Measurements from ENCODE around the gene DEFB125. TPM values are rescaled to one million over a fixed set of nuclear protein-coding genes. Genes with fewer than 3 reads are reported as not detected.

DEFB125 gene
- total and polyA plus RNA-seq, 4 donors, result not detected

- H3K9ac ChIP-seq (ENCODE audit: low read depth in 1 of 2, low read length in 2 of 2), result no peak overlapping the region
- no peaks in the 10 kb centered on the region for H3K4me1 ChIP-seq (ENCODE audit: control insufficient read depth in 4 of 4, insufficient read depth in 4 of 4, low read length in 3 of 4)
- TF ChIP-seq ZBTB33 (IDR thresholded peaks at IDR 0.05) (no peak), JUND (IDR thresholded peaks at IDR 0.05) (no peak), GABPA (IDR thresholded peaks at IDR 0.05 in 1 of 2, conservative IDR thresholded peaks at IDR 0.05 in 1 of 2) (no peak), TAF1 (conservative IDR thresholded peaks at IDR 0.05) (no peak), RAD21 (IDR thresholded peaks at IDR 0.05) (no peak), NR2F2 (IDR thresholded peaks at IDR 0.05) (no peak), RXRA (IDR thresholded peaks at IDR 0.05) (no peak), FOXA1 (IDR thresholded peaks at IDR 0.05) (no peak), REST (IDR thresholded peaks at IDR 0.05) (no peak), MAX (IDR thresholded peaks at IDR 0.05) (no peak), SP1 (IDR thresholded peaks at IDR 0.05) (no peak), HNF4A (conservative IDR thresholded peaks at IDR 0.05) (no peak), HNF4G (IDR thresholded peaks at IDR 0.05) (no peak), EGR1 (IDR thresholded peaks at IDR 0.05; ENCODE audit: low read depth in 2 of 2) (no peak)
- TF ChIP-seq, protein P1, sequence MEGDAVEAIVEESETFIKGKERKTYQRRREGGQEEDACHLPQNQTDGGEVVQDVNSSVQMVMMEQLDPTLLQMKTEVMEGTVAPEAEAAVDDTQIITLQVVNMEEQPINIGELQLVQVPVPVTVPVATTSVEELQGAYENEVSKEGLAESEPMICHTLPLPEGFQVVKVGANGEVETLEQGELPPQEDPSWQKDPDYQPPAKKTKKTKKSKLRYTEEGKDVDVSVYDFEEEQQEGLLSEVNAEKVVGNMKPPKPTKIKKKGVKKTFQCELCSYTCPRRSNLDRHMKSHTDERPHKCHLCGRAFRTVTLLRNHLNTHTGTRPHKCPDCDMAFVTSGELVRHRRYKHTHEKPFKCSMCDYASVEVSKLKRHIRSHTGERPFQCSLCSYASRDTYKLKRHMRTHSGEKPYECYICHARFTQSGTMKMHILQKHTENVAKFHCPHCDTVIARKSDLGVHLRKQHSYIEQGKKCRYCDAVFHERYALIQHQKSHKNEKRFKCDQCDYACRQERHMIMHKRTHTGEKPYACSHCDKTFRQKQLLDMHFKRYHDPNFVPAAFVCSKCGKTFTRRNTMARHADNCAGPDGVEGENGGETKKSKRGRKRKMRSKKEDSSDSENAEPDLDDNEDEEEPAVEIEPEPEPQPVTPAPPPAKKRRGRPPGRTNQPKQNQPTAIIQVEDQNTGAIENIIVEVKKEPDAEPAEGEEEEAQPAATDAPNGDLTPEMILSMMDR (IDR thresholded peaks at IDR 0.05; ENCODE audit: low read depth, low read length, missing input control), result no peak
- TF ChIP-seq, protein P2, sequence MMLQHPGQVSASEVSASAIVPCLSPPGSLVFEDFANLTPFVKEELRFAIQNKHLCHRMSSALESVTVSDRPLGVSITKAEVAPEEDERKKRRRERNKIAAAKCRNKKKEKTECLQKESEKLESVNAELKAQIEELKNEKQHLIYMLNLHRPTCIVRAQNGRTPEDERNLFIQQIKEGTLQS (IDR thresholded peaks at IDR 0.05), result no peak
- H3K9me3 ChIP-seq (ENCODE audit: control insufficient read depth in 4 of 4, low read length in 3 of 4), result peaks cover 6 to 35% (median 15%) of the 10 kb centered on the region in 4 donors
- no peaks in the 10 kb centered on the region for H3K36me3 ChIP-seq (ENCODE audit: control insufficient read depth in 4 of 4, insufficient read depth in 3 of 4, low read depth in 1 of 4, low read length in 3 of 4)
- DNase-seq (ENCODE audit: low spot score), result no peak
- H3K27me3 ChIP-seq (ENCODE audit: control insufficient read depth in 4 of 4, insufficient read depth in 4 of 4, low read length in 3 of 4), result peaks cover 0 to 6% (median 1%) of the 10 kb centered on the region in 4 donors
- H3K4me3 ChIP-seq (ENCODE audit: low read depth in 1 of 3, low read length in 3 of 3), result no peak overlapping the region
- 74% methylated on average over 3 of the region's 3 CpGs for WGBS
- no peak overlapping the region for H3K27ac ChIP-seq (ENCODE audit: low read depth in 1 of 2, low read length in 2 of 2)
Measured at GRCh38 chr20:62487-62886, 25.0 kb upstream of the DEFB125 start.

Measured in liver (tissue), 9 donors.